DOHH2 (cell line): Measurements from ENCODE around the gene GPR107.
"Not testable (repeated sequence)": the region's sequence is repeated elsewhere in the genome, so short reads cannot be mapped to it uniquely, and the experiment has no call there.

Experiments used
- H3F3A ChIP-seq: fragments of 200-600 bp; sonication (generic), shearing (Covaris generic); 2 replicates; pipeline ENCODE4 v1.6.0; 2016; ENCODE audit warnings: antibody characterized with exemption, mild to moderate bottlenecking; ENCODE audit not compliant: control insufficient read depth, insufficient read depth
- H3K27ac ChIP-seq: fragments of 200-600 bp; sonication (generic); 2 replicates; pipeline ENCODE4 v1.5.1; 2014; ENCODE audit warnings: low read depth, mild to moderate bottlenecking, low read length, moderate library complexity
- H3K27me3 ChIP-seq: fragments of 200-600 bp; sonication (generic); 2 replicates; pipeline ENCODE4 v1.6.1; 2014; ENCODE audit warnings: mild to moderate bottlenecking, low read length, mixed read lengths; ENCODE audit not compliant: control insufficient read depth
- H3K36me3 ChIP-seq: fragments of 200-600 bp; sonication (generic); 2 replicates; pipeline ENCODE4 v1.6.1; 2014; ENCODE audit warnings: mild to moderate bottlenecking, low read length, moderate library complexity, mixed read lengths; ENCODE audit not compliant: control insufficient read depth
- H3K4me1 ChIP-seq: fragments of 200-600 bp; sonication (generic); 2 replicates; pipeline ENCODE4 v1.6.1; 2014; ENCODE audit warnings: mild to moderate bottlenecking, low read length, mixed read lengths; ENCODE audit not compliant: control insufficient read depth
- H3K4me2 ChIP-seq: fragments of 200-600 bp; sonication (generic); 2 replicates; pipeline ENCODE4 v1.6.0; 2014; ENCODE audit warnings: mild to moderate bottlenecking, low read length, moderate library complexity
- H3K4me3 ChIP-seq: fragments of 200-600 bp; sonication (generic); 2 replicates; pipeline ENCODE4 v1.5.1; 2014; ENCODE audit warnings: mild to moderate bottlenecking, low read length, mixed read lengths
- H3K79me2 ChIP-seq: fragments of 200-600 bp; sonication (generic); 2 replicates; pipeline ENCODE4 v1.6.1; 2014; ENCODE audit warnings: mild to moderate bottlenecking, low read length, mixed read lengths; ENCODE audit not compliant: control insufficient read depth
- H3K9me2 ChIP-seq: fragments of 200-600 bp; sonication (generic); replicated peaks from 2 replicates; pipeline ENCODE4 v1.6.1; 2014; ENCODE audit warnings: mild to moderate bottlenecking, low read length, mixed read lengths; ENCODE audit not compliant: control insufficient read depth
- H3K9me3 ChIP-seq: fragments of 200-600 bp; sonication (generic); 2 replicates; pipeline ENCODE4 v1.6.1; 2014; ENCODE audit warnings: antibody characterized with exemption, low read length, mixed read lengths; ENCODE audit not compliant: control insufficient read depth, insufficient read depth
- H4K20me1 ChIP-seq: fragments of 200-600 bp; sonication (generic); 2 replicates; pipeline ENCODE4 v1.6.0; 2014; ENCODE audit warnings: low read depth, mild to moderate bottlenecking, antibody characterized with exemption, low read length, moderate library complexity; ENCODE audit not compliant: control insufficient read depth, insufficient read depth
- CTCF ChIP-seq: fragments of 200-600 bp; sonication (generic); IDR thresholded peaks from one replicate; pipeline ENCODE4 v1.5.1; 2014; ENCODE audit warnings: antibody characterized with exemption, mild to moderate bottlenecking, low read depth, low read length; ENCODE audit not compliant: poor library complexity, severe bottlenecking
- EZH2phosphoT487 ChIP-seq: fragments of 200-600 bp; sonication (generic); IDR thresholded peaks from 2 replicates; pipeline ENCODE4 v1.6.1; 2017; ENCODE audit warnings: borderline replicate concordance, mild to moderate bottlenecking, antibody characterized with exemption, low read length, moderate library complexity, mixed read lengths

GPR107 gene

GRCh38 chr9:130021123-130021522 lies 32.6 kb upstream of the GPR107 start:
- H3K4me3 ChIP-seq = peak overlapping the region; percentile 43
- peaks cover 7% of the 10 kb centered on the region; the same call in 1 of the 2 replicates for H3F3A ChIP-seq
- H3K4me1 ChIP-seq = peaks cover 98% of the 10 kb centered on the region
- H3K4me2 ChIP-seq = peak overlapping the region; percentile 67
- TF ChIP-seq CTCF = no peak
- no peak for TF ChIP-seq EZH2phosphoT487
- H3K9me3 ChIP-seq = no peaks in the 10 kb centered on the region
- peaks cover 46% of the 10 kb centered on the region for H4K20me1 ChIP-seq
- H3K27me3 ChIP-seq = no peaks in the 10 kb centered on the region
- H3K9me2 ChIP-seq = no peaks in the 10 kb centered on the region
- peak overlapping the region; percentile 8; the same call in 1 of the 2 replicates for H3K27ac ChIP-seq
- H3K36me3 ChIP-seq = peaks cover 47% of the 10 kb centered on the region
- H3K79me2 ChIP-seq = peaks cover 100% of the 10 kb centered on the region

GRCh38 chr9:130021842-130022241 lies 31.9 kb upstream of the GPR107 start:
- peak overlapping the region; percentile 8; the same call in 1 of the 2 replicates for H3K27ac ChIP-seq
- H3K4me2 ChIP-seq = peak overlapping the region; percentile 67
- not testable (repeated sequence) for H3K9me3 ChIP-seq, H3K9me2 ChIP-seq, H3F3A ChIP-seq, H3K27me3 ChIP-seq
- H3K79me2 ChIP-seq = peaks cover 100% of the 10 kb centered on the region
- H3K4me1 ChIP-seq = peaks cover 98% of the 10 kb centered on the region
- H4K20me1 ChIP-seq = peaks cover 48% of the 10 kb centered on the region
- H3K36me3 ChIP-seq = peaks cover 43% of the 10 kb centered on the region
- peak overlapping the region; percentile 43 for H3K4me3 ChIP-seq

GRCh38 chr9:130022566-130023143 lies 31.1 kb upstream of the GPR107 start:
- Histone ChIP-seq H3K4me1 (peaks cover 98% of the 10 kb centered on the region), H3K27ac (peak overlapping the region; percentile 60; the same call in 1 of the 2 replicates), H3K4me3 (peak overlapping the region; percentile 12), H4K20me1 (peaks cover 56% of the 10 kb centered on the region), H3K79me2 (peaks cover 100% of the 10 kb centered on the region), H3K9me3 (no peaks in the 10 kb centered on the region), H3F3A (0 out of 2 replicates have a peak, but pooled peaks cover 7% of the 10 kb centered on the region), H3K9me2 (no peaks in the 10 kb centered on the region), H3K36me3 (peaks cover 38% of the 10 kb centered on the region), H3K4me2 (peak overlapping the region; percentile 67), H3K27me3 (no peaks in the 10 kb centered on the region)
- TF ChIP-seq EZH2phosphoT487 (no peak), CTCF (no peak)

- 0 out of 2 replicates have a peak, but pooled peaks cover 7% of the 10 kb centered on the region for H3F3A ChIP-seq
These were observed 30.4 kb upstream of the GPR107 start for GRCh38 chr9:130023144-130023787.

More at GRCh38 chr9:130023144-130023787, 30.4 kb upstream of the GPR107 start:
- Histone ChIP-seq H3K79me2 (peaks cover 100% of the 10 kb centered on the region), H3K4me1 (peaks cover 100% of the 10 kb centered on the region), H3K27ac (peak overlapping the region; percentile 60), H3K4me2 (peak overlapping the region; percentile 67), H3K9me3 (no peaks in the 10 kb centered on the region), H3K4me3 (peak overlapping the region; percentile 46), H3K27me3 (no peaks in the 10 kb centered on the region), H3K9me2 (no peaks in the 10 kb centered on the region), H3K36me3 (peaks cover 44% of the 10 kb centered on the region), H4K20me1 (peaks cover 62% of the 10 kb centered on the region)
- no peak for TF ChIP-seq EZH2phosphoT487
- TF ChIP-seq CTCF = no peak
